RPMI8226 (cell line): ENCODE results near the gene ARAP1.

Experiments used
- DNase-seq: peaks from one replicate; pipeline ENCODE4 v3.0.0-alpha.2; 2015

Gene ARAP1

DNA sequence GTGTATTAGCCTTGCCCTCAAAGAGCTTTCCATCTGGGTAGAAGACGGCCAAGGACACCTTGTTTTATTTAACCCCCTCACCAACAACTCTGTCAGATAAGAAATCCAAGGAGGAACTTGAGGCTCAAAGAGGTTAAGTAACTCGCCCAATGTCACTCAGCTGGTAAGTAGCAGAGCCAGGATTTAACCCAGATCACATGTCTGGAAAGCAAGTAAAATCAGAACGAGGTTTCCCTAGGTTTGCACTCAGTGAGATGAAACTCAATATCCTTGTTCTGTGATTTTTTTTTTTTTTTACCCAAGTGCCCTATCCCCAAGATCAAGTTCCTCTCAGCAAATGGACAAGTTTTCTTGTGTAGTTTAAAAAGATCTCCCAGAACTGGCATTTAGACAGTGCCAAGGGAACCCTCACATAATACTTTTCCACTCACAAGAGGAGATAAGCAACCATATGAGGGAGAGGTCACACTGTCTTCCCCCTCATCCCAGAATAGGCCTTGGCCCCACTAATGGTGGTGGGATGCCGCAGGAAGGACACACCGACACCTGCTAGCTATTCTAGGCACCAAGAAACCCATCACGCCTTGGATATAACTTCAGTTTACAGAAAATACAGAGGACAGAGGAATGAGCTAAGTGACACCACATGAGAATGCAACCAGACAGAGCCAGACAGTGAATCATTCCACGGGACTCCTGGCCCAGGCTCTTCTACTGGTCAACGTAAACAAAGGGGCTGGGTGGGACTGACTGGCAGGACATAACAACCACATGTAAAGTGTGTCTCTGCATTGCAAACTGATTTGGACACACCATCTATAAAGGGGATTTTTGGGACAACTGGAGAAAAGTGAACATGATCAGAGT lies 8.6 kb upstream of the ARAP1 start:
- DNase-seq, result no peak

- no peak for DNase-seq
Observed at GRCh38 chr11:72759468-72759985, 7.3 kb upstream of the ARAP1 start.

- DNase-seq, result no peak
Observed at GRCh38 chr11:72758690-72759389, 6.6 kb upstream of the ARAP1 start.

GRCh38 chr11:72758304-72758689 lies 6.1 kb upstream of the ARAP1 start:
- DNase-seq, result no peak

DNA sequence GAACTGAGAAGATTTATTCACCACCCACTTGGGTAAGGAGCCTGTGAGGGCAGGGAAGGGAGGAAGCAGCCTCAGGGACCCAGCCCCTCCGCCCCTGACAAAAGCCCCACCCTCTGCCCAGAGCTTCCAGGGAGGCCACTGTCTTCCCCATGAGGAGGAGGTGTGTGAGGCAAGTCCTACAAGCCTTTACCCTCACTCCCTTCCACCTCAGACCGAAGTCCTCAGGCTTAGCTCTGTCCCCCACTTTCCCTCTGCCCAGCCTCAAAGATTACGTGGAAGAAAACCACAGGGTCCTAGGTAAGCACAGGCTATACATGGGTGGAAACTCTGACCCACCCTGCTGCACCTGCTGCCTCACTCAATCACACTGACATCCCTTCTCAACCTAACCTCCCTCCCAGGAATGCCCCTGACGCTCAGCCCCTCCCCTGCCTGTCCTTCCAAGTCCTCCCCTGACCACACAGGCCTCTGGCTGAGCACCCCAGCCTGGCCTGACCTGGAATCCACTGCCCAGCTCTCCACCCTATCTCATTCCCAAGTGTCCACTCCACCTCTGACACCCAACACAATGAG lies 3.6 kb upstream of the ARAP1 start:
- DNase-seq, result no peak

- DNase-seq, result no peak
Observed at GRCh38 chr11:72754544-72755155, 2.4 kb upstream of the ARAP1 start.

DNA sequence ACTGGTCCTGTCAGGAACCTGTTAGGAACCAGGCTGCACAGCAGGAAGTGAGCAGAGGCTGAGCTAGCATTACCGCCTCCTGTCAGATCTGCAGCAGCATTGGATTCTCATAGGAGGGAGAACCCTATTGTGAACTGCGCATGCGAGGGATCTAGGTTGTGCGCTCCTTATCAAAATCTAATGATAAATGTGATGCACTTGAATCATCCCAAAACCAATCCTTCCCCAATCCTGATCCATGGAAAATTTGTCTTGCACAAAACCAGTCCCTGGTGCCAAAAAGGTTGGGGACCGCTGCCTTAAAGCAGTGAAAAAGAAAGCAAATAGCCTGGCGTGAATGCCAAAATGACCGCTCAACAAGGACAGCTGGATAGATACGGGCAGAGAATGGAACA lies 1.9 kb upstream of the ARAP1 start:
- DNase-seq, result no peak

DNA sequence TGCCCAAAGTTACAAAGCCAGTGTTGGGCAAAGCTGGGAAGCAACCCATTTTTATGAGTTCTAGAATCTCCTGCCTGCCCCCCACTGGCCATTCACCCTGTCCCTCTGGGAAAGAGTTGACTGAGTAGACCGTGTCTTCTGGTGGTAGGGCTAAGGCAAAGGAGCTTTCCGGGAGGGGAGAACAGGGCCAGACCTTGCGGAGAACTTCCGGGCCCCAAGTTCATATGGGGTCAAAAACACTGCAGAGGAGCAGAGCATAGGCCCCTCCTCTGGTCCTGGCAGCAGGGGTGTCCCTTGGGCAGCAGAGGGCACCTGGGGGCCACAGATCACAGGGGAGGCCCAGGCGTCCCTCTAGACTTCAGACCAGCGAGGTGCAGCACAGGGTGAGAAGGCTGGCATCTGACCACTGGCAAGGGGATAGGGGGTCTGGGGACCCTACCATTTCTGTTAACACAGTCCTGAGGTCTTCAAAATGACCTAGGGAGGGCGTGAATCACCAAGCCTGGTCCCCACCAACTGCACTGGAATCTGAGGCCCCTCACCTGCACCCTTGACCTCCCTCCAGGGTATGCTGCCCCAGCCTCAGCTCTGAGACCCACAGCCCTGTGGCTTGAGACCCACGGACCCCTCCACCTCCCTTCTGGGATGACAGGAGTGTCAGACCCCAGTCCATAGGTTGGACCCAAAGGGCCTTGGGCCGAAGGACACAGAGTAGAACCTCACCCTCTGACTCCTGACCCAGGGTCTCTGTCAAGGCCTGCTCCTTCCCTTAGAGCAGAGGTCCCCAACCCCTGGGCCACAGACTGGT lies 1.3 kb upstream of the ARAP1 start:
- no peak for DNase-seq

DNA sequence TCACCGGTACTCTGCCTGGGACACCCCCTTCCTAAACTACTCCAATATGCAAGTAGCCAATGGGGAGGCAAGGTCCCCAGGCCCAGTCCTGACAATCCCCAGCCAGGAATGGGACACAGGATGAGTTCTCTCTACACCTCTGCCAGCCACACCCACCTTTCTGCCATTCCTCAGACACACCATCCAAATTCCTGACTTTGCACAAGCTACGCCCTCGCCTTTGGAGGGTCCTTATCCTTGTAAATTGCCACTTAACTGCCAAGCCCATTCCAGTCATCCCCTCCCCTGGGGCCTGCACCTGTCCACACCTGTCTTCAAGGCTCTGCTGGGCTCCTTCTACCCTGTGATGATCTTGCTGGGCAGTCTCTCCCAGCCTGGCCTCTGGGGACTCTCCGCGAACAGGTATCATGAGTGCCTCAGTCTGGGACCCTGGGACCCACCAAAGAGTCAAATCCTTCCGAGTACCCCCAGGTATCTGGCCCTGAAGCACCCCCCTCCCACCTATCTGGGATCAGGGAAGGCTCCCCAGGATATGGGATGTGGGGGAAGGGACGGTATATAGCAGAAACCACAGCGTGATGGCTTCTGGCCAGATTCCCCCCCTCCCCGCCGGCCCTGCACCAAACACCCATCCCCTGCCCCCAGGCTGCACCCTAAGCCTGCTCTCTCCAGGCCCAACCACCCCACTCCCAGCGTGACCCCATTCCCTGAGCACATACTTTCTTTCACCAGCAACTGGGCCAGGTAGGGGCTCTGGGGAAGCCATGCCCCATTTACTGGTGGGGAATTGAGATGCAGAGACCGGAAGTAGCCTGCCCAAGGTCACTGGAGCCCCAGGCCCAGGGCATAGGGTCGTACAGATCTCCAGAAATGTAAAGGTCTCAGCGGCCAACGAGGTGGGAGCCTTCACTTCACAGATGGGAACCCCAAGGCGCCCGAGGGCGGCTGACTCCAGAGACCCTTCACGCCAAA lies 806 bp downstream of the ARAP1 start:
- DNase-seq, result no peak

- DNase-seq, result no peak
Observed at GRCh38 chr11:72750556-72751115, 1.6 kb downstream of the ARAP1 start.

DNA sequence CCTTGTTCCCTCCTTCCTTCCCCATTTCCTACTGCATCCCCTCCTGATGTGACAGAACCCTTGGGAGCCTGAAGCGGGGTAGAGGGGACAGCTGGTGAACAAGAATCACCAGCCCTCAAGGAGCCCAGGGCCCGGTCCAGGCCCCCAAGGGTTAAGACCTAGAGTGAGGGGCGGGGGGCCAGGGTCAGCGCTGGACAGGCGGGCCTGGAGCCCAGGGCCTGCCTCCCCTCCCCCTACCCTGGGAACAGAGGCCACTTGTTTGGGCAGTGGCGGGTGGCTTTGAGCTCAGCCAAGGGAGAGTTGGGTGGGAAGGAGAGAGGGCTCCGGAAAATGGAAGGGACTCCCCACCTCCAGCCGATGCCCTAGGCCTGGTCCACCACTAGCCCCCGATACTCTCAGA lies 2.1 kb downstream of the ARAP1 start:
- no peak for DNase-seq

DNA sequence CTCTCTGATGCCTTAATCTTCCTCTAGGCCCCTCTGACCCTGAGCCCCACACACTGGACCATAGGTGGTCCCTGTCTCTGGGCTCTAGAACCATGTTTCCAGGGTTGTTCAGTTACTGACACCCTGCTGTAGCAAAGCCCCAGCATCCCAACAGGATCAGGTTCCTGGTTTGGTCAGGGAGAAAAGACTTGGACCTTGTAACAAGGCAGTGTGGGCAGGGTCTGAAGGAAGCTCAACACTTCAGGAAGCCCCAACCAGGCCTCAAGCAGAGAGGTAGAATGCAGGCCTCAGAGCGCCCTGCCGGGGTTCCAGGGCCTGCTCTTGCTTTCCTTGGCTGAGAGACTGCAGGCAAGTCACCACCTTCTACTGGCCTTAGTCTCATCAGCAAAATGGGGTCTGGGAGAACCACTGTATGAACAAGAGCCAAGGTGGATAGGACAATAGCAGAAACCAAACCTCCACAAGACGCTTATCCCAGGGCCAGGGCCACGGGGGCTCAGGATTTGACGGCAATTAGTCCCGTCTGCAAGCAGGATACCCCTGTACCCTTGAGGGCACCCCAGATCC lies 4.8 kb downstream of the ARAP1 start:
- DNase-seq, result no peak

DNA sequence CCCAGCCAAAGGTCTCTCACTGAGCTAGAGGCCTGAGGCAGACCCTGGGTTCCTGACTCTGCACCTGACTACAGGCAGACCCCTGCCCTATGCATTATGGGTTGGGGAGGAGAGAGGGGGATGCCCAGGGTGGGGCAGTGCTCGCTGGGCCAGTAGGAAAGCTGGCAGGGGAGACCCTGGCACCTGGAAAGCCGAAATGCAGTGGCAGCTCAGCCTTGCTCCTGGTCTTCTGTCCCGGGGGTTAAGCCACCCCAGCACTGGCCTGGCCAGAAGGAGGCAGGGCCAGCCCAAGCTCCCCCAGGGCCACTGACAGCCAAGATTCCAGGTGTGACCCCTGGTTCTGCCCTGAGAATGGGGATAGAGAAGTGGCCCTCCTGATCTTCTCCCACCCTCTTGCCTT lies 5.4 kb downstream of the ARAP1 start:
- no peak for DNase-seq

- DNase-seq, result no peak
Observed at GRCh38 chr11:72745925-72746550, 6.2 kb downstream of the ARAP1 start.

- no peak for DNase-seq
Observed at GRCh38 chr11:72745511-72745910, 6.7 kb downstream of the ARAP1 start.

DNA sequence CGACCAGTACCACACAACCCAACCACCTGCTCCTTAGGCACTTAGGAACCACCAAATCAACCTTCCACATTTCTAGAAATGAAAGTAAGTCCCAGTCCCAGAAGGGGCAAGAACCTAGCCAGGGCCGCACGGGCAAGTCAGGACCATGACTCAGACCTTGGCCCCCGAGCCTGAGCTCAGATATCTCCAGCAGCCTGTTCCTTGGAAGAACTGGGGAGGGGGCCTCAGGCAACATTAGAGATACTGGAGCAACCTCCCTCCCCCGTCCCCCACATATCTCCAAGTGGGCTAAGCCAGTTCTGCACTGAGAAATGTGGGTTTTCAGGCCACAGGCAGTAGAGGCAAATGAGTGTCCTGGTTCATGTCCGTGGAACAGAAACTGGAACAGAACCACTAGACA lies 7.7 kb downstream of the ARAP1 start:
- no peak for DNase-seq

- no peak for DNase-seq
Observed at GRCh38 chr11:72743321-72744221, 8.6 kb downstream of the ARAP1 start.

- DNase-seq, result no peak
Observed at GRCh38 chr11:72742513-72743320, 9.5 kb downstream of the ARAP1 start.
